ENCODE results near the gene ZBTB16.

GRCh38 chr11:114168691-114169090 lies 109.2 kb downstream of the ZBTB16 start:
- TF ChIP-seq CTCF (optimal IDR thresholded peaks at IDR 0.05 in 1 of 3, IDR thresholded peaks at IDR 0.05 in 1 of 3, conservative IDR thresholded peaks at IDR 0.05 in 1 of 3; ENCODE audit: extremely low read depth in 1 of 3, insufficient read depth in 2 of 3, low read length in 3 of 3) (no peak), EZH2 (IDR thresholded peaks at IDR 0.05; ENCODE audit: low read length) (no peak)
